22Rv1 (cell line): ENCODE data around the gene PCDH15.

Source experiments
- H3K27ac ChIP-seq: fragments of 450-650 bp; 2 replicates; pipeline ENCODE4 v1.5.1; 2017
- ZFX ChIP-seq: fragments of 450-650 bp; IDR thresholded peaks from 2 replicates; pipeline ENCODE4 v1.6.1; 2017; ENCODE audit warnings: antibody characterized with exemption, borderline replicate concordance
- TF ChIP-seq, protein P1 (sequence below): fragments of 450-650 bp; IDR thresholded peaks from 2 replicates; pipeline ENCODE4 v1.5.1; 2017; ENCODE audit warnings: mild to moderate bottlenecking

PCDH15 gene

DNA sequence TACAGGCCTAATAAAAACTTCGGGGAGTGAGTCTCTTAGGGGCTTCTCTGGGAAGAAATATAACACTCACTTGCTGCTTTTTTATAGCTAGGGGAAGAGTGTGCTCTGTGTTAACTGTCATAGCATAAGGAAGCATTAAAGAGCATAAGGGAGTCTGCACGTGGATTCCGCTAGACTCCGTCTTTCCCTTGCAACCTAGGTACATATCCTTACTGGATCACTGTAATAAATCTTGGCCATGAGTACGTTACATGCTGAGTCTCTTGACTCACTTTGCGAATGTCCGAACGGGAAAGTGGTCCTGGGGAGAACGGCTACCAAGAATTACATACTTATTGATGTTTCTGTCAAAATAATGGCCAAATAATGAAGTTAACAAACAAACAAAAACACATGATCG, 1029.3 kb downstream of the PCDH15 start:
- TF ChIP-seq, protein P1, sequence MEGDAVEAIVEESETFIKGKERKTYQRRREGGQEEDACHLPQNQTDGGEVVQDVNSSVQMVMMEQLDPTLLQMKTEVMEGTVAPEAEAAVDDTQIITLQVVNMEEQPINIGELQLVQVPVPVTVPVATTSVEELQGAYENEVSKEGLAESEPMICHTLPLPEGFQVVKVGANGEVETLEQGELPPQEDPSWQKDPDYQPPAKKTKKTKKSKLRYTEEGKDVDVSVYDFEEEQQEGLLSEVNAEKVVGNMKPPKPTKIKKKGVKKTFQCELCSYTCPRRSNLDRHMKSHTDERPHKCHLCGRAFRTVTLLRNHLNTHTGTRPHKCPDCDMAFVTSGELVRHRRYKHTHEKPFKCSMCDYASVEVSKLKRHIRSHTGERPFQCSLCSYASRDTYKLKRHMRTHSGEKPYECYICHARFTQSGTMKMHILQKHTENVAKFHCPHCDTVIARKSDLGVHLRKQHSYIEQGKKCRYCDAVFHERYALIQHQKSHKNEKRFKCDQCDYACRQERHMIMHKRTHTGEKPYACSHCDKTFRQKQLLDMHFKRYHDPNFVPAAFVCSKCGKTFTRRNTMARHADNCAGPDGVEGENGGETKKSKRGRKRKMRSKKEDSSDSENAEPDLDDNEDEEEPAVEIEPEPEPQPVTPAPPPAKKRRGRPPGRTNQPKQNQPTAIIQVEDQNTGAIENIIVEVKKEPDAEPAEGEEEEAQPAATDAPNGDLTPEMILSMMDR: no peak
- TF ChIP-seq ZFX: no peak
- no peak overlapping the region for H3K27ac ChIP-seq

DNA sequence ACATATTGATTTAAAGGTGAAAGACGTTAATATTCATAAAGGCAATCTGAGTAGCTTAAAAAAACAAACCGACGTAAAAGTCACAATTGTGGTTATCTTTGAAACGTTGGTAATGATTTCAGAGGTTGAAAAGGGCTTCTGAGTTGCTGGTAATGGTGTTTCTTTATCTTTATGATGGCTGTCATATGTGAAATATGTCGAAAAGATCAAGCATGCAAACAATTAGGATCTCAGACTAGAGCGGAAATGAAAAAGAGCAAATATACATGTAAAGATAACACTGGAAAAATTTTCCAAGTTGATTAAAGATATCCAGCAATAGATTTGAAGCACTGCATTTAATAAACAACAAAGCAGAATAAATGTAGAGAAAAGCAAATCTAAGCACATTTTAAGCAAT, 1030.1 kb downstream of the PCDH15 start:
- no peak overlapping the region for H3K27ac ChIP-seq
- TF ChIP-seq ZFX: no peak
- TF ChIP-seq, protein P1: no peak

DNA sequence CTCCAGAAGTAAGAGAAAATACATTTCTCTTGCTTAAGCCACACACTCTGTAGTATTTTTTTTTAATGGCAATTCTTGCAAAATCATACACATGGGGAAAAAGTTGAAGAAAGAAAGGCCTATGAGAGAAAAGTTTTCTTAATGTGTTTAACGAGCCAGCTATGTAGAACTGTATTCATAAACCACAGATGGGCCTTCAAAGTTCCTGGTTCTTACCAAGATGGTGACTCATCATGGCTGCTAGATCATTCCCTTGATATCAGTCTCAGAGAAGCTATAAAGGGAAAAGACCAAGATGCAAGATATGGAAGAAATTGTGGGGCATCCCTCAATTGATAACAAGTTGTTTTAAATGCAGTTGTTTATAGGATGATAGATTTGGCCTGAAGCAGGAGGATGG, 1035.7 kb downstream of the PCDH15 start:
- no peak overlapping the region for H3K27ac ChIP-seq
- no peak for TF ChIP-seq ZFX
- TF ChIP-seq, protein P1: no peak

DNA sequence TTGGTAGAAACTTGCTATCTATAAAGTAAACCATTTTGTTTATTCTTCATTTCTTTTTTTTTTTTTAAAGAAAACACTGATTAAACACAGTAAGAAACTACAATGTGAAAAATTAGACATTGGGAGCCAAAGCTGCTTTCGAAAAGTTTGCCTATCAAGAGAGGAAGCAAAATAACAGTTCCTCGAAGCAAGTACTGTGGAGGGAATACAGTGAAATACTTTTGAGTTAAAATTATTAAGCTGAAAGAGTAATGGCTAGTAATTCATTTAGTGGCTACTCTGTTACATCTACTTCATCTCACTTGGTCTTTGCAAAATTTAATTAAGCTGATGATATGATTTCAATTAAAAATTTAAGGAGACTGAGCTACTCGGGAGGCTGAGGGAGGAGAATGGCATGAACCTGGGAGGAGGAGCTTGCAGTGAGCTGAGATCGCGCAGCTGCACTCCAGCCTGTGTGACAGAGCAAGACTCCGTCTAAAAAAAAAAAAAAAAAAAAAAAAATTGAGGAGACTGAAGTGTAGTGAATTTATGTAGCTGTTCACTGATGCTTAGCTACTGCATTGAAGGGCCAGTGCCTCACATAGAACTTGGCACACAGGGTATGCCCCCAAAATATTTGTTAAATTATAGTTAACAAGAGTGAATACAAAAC, 1046.3 kb downstream of the PCDH15 start:
- H3K27ac ChIP-seq: no peak overlapping the region
- no peak for TF ChIP-seq ZFX
- TF ChIP-seq, protein P1: no peak
